Measurements from ENCODE around the gene CHMP4A. TPM values are rescaled to one million over a fixed set of nuclear protein-coding genes. Genes with fewer than 3 reads are reported as not detected.

Gene CHMP4A
- total RNA-seq, 1 experiment from 2014 or later = 32.7 TPM

DNA sequence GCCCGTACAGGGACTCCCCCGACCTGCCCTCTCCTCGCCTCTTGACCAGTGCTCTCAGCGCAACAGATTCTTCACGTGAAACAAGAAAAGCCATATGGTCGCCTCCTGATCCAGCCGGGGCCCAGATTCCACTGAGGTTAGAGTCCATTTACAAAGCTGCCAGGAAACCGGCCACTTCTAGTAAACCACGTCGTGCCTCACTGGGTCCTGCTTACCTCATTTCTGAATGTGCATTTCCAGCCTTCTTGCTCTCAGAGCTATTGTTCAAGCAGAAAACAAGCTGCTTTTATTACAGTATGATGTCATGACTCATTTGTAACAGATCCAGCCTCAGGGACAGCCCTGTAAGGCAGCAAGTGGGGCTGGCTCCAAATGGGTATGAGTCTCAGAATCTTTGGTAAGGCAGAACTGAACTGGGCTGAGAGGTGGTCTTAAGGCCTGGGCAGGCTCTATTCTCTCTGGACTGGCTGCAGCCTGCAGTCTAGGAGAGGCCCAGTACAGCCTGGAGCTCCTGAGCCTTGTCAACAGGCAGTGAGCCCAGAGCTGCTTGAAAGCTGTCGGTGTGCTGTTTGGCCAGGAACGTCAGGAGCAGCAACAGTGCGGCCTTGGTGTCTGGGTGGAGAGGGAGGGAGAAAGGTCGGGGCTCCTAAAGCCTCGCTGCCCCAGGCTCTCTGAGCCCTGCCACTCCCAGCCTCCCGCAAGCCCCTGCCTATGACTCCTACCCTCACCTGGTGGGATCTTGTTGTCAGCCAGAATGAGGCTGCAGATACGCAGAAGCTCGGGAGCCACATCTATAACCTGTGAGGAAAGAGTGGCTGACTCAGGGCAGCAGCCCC, 33.1 kb downstream of the CHMP4A start:
- no peaks in the 10 kb centered on the region for H3K4me1 Mint-ChIP-seq
- ChIA-PET CTCF (interaction anchor here (0.6 to 1.1 kb wide), 2 partner anchors 19 to 51 kb away, joined by 3 read pairs; partner anchors contain the start of gene IRF9), POLR2A (no interaction called here)
- peaks cover 37% of the 10 kb centered on the region for H3K36me3 Mint-ChIP-seq
- no peak overlapping the region for H3K4me3 Mint-ChIP-seq
- no peak overlapping the region for H3K27ac Mint-ChIP-seq
- ATAC-seq = no peak
- no peak for DNase-seq (ENCODE audit: low spot score)
- H3K27me3 Mint-ChIP-seq (ENCODE audit: low read depth) = no peaks in the 10 kb centered on the region
- no peaks in the 10 kb centered on the region for H3K9me3 Mint-ChIP-seq
- TF ChIP-seq ZNF138 (CRISPR knock-in tag; conservative IDR thresholded peaks at IDR 0.05) (no peak), ELF4 (CRISPR knock-in tag; IDR thresholded peaks at IDR 0.05; ENCODE audit: low read depth) (no peak), ZNF219 (CRISPR knock-in tag; IDR thresholded peaks at IDR 0.05; ENCODE audit: borderline replicate concordance) (no peak), RELA (CRISPR knock-in tag; IDR thresholded peaks at IDR 0.05; ENCODE audit: borderline replicate concordance) (no peak), TP53 (CRISPR knock-in tag; IDR thresholded peaks at IDR 0.05) (no peak), IRF2 (CRISPR knock-in tag; IDR thresholded peaks at IDR 0.05; ENCODE audit: borderline replicate concordance, low read depth) (no peak), ATF1 (CRISPR knock-in tag; IDR thresholded peaks at IDR 0.05) (no peak), EMX1 (CRISPR knock-in tag; IDR thresholded peaks at IDR 0.05) (no peak), MYBL2 (CRISPR knock-in tag; IDR thresholded peaks at IDR 0.05) (no peak), PRRX2 (CRISPR knock-in tag; IDR thresholded peaks at IDR 0.05) (no peak), FOXK1 (CRISPR knock-in tag; IDR thresholded peaks at IDR 0.05) (no peak), ZBTB21 (CRISPR knock-in tag; IDR thresholded peaks at IDR 0.05; ENCODE audit: borderline replicate concordance) (no peak), NR3C1 (CRISPR knock-in tag; conservative IDR thresholded peaks at IDR 0.05; ENCODE audit: low read depth) (no peak), SMAD3 (CRISPR knock-in tag; IDR thresholded peaks at IDR 0.05; ENCODE audit: borderline replicate concordance) (no peak)
- TF ChIP-seq, protein P1, sequence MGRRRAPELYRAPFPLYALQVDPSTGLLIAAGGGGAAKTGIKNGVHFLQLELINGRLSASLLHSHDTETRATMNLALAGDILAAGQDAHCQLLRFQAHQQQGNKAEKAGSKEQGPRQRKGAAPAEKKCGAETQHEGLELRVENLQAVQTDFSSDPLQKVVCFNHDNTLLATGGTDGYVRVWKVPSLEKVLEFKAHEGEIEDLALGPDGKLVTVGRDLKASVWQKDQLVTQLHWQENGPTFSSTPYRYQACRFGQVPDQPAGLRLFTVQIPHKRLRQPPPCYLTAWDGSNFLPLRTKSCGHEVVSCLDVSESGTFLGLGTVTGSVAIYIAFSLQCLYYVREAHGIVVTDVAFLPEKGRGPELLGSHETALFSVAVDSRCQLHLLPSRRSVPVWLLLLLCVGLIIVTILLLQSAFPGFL (CRISPR knock-in tag; IDR thresholded peaks at IDR 0.05; ENCODE audit: borderline replicate concordance) = no peak
- TF ChIP-seq, protein P2, sequence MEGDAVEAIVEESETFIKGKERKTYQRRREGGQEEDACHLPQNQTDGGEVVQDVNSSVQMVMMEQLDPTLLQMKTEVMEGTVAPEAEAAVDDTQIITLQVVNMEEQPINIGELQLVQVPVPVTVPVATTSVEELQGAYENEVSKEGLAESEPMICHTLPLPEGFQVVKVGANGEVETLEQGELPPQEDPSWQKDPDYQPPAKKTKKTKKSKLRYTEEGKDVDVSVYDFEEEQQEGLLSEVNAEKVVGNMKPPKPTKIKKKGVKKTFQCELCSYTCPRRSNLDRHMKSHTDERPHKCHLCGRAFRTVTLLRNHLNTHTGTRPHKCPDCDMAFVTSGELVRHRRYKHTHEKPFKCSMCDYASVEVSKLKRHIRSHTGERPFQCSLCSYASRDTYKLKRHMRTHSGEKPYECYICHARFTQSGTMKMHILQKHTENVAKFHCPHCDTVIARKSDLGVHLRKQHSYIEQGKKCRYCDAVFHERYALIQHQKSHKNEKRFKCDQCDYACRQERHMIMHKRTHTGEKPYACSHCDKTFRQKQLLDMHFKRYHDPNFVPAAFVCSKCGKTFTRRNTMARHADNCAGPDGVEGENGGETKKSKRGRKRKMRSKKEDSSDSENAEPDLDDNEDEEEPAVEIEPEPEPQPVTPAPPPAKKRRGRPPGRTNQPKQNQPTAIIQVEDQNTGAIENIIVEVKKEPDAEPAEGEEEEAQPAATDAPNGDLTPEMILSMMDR (IDR thresholded peaks at IDR 0.05) = no peak
- TF ChIP-seq, protein P3, sequence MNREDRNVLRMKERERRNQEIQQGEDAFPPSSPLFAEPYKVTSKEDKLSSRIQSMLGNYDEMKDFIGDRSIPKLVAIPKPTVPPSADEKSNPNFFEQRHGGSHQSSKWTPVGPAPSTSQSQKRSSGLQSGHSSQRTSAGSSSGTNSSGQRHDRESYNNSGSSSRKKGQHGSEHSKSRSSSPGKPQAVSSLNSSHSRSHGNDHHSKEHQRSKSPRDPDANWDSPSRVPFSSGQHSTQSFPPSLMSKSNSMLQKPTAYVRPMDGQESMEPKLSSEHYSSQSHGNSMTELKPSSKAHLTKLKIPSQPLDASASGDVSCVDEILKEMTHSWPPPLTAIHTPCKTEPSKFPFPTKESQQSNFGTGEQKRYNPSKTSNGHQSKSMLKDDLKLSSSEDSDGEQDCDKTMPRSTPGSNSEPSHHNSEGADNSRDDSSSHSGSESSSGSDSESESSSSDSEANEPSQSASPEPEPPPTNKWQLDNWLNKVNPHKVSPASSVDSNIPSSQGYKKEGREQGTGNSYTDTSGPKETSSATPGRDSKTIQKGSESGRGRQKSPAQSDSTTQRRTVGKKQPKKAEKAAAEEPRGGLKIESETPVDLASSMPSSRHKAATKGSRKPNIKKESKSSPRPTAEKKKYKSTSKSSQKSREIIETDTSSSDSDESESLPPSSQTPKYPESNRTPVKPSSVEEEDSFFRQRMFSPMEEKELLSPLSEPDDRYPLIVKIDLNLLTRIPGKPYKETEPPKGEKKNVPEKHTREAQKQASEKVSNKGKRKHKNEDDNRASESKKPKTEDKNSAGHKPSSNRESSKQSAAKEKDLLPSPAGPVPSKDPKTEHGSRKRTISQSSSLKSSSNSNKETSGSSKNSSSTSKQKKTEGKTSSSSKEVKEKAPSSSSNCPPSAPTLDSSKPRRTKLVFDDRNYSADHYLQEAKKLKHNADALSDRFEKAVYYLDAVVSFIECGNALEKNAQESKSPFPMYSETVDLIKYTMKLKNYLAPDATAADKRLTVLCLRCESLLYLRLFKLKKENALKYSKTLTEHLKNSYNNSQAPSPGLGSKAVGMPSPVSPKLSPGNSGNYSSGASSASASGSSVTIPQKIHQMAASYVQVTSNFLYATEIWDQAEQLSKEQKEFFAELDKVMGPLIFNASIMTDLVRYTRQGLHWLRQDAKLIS (CRISPR knock-in tag; IDR thresholded peaks at IDR 0.05; ENCODE audit: borderline replicate concordance) = no peak

DNA sequence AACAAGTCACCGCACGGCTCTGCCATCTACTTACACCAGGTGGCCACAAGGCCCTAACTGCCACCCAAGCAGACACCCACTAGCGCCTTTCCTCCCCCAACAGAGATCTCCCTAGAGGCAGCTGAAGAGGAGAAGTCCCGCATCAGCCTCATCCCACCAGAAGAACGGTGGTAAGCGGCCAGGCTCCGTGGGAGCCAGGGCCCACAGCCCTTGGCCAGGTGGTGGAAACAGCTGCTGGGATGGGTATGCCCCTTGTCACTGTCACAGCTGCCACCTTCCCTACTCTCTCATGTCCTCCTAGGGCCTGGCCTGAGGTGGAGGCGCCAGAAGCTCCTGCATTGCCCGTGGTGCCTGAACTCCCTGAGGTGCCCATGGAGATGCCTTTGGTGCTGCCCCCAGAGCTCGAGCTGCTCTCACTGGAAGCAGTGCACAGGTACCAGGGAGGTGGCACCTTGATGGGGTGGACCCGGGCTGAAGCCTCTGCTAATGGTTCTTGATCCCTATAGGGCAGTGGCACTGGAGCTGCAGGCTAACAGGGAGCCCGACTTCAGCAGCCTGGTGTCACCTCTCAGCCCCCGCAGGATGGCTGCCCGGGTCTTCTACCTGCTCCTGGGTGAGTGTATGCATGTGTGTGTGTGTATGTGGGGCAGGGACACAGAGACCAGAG, 33.9 kb downstream of the CHMP4A start:
- POLR2A ChIA-PET = no interaction called here
- ATAC-seq = no peak
- no peaks in the 10 kb centered on the region for H3K9me3 Mint-ChIP-seq
- peaks cover 35% of the 10 kb centered on the region for H3K36me3 Mint-ChIP-seq
- no peak overlapping the region for H3K4me3 Mint-ChIP-seq
- no peaks in the 10 kb centered on the region for H3K4me1 Mint-ChIP-seq
- no peak overlapping the region for H3K27ac Mint-ChIP-seq
- DNase-seq (ENCODE audit: low spot score) = no peak
- H3K27me3 Mint-ChIP-seq (ENCODE audit: low read depth) = no peaks in the 10 kb centered on the region
- CTCF ChIA-PET = interaction anchor here (0.6 kb wide), 1 partner anchor 52 kb away, joined by 3 read pairs; no protein-coding TSS in a partner anchor
- no peak for TF ChIP-seq RELA (CRISPR knock-in tag; IDR thresholded peaks at IDR 0.05; ENCODE audit: borderline replicate concordance)
- TF ChIP-seq, protein P4, sequence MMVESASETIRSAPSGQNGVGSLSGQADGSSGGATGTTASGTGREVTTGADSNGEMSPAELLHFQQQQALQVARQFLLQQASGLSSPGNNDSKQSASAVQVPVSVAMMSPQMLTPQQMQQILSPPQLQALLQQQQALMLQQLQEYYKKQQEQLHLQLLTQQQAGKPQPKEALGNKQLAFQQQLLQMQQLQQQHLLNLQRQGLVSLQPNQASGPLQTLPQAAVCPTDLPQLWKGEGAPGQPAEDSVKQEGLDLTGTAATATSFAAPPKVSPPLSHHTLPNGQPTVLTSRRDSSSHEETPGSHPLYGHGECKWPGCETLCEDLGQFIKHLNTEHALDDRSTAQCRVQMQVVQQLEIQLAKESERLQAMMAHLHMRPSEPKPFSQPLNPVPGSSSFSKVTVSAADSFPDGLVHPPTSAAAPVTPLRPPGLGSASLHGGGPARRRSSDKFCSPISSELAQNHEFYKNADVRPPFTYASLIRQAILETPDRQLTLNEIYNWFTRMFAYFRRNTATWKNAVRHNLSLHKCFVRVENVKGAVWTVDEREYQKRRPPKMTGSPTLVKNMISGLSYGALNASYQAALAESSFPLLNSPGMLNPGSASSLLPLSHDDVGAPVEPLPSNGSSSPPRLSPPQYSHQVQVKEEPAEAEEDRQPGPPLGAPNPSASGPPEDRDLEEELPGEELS (CRISPR knock-in tag; IDR thresholded peaks at IDR 0.05) = no peak
- TF ChIP-seq ZNF396 (CRISPR knock-in tag; IDR thresholded peaks at IDR 0.05; ENCODE audit: borderline replicate concordance) = no peak
- no peak for TF ChIP-seq ZNF263 (CRISPR knock-in tag; IDR thresholded peaks at IDR 0.05; ENCODE audit: low read depth)
- no peak for TF ChIP-seq SMAD3 (CRISPR knock-in tag; IDR thresholded peaks at IDR 0.05; ENCODE audit: borderline replicate concordance)
- TF ChIP-seq, protein P3 (CRISPR knock-in tag; IDR thresholded peaks at IDR 0.05; ENCODE audit: borderline replicate concordance) = no peak
